G401 (cell line): ENCODE measurements around the gene HSPBP1. TPM values are rescaled to one million over a fixed set of nuclear protein-coding genes. Genes with fewer than 3 reads are reported as not detected.

Source experiments
- DNase-seq: peaks from one replicate; pipeline ENCODE4 v3.0.0-alpha.2; 2015; ENCODE audit warnings: low spot score
- in situ Hi-C: cut with HindIII; loops from 2 replicates; pipeline ENCODE4 v1.10.0; 2016; ENCODE audit warnings: low sequenced_read_pairs, mixed read lengths
- total RNA-seq: library from RNA; depleted of rRNA; stranded (reverse); fragments of >200 nt; shearing (Covaris generic); gene quantifications from 2 replicates; pipeline ENCODE4 v1.2.3, GENCODE V29; 2014

Gene HSPBP1
- total RNA-seq, 1 experiment from 2014 or later: 89.1 TPM

DNA sequence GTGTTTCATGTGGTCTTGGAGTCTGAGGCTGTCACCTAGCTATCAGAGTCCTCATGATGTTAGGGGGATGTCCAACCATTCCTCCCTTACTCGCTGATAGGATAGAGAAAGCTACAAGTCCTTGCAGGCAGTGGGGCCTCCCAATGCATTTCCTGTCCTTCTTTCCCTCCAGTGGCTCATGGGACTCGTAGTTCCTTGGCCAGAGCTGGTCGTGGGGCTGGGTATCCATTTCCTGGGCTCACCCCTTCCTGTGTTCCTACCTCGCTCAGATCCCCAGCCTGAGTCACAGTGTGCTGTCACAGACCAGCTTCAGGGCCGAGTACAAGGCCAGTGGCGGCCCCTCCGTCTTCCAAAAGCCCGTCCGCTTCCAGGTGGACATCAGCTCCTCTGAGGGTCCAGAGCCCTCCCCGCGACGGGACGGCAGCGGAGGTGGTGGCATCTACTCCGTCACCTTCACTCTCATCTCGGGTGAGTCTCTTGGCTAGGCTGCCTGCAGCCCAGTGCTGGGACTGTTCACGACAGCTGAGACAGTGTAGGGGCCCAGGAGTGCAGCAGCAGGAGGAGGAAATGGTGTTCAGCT lies 26.2 kb upstream of the HSPBP1 start:
- in situ Hi-C loops: no loop called here
- no peak for DNase-seq

DNA sequence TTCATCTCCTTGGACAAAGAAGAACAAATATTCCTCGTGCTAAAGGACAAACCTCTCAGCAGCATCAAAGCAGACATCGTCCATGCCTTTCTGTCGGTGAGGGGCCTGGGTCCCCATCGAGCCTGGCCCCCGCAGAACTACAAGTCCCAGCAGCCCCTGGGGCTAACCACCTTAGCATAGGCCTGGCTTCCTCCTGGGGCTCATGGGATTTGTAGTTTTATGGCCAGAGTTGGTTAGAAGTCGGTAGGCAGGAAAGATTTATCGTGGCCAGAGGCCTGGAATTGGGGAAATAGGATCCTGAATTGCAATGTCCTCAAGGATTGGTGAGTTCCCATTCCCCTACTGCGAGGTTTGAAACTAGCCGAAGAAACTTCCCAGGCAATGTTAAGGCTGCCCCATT lies 25.6 kb upstream of the HSPBP1 start:
- in situ Hi-C loops: no loop called here
- peak; percentile 75 for DNase-seq

- in situ Hi-C loops: no loop called here
- DNase-seq: no peak
Measured at GRCh38 chr19:55304980-55305379, 25.1 kb upstream of the HSPBP1 start.

GRCh38 chr19:55304279-55304978 lies 24.5 kb upstream of the HSPBP1 start:
- peak; percentile 70 for DNase-seq
- in situ Hi-C loops: no loop called here

GRCh38 chr19:55303477-55303876 lies 23.6 kb upstream of the HSPBP1 start:
- DNase-seq: no peak
- in situ Hi-C loops: no loop called here

DNA sequence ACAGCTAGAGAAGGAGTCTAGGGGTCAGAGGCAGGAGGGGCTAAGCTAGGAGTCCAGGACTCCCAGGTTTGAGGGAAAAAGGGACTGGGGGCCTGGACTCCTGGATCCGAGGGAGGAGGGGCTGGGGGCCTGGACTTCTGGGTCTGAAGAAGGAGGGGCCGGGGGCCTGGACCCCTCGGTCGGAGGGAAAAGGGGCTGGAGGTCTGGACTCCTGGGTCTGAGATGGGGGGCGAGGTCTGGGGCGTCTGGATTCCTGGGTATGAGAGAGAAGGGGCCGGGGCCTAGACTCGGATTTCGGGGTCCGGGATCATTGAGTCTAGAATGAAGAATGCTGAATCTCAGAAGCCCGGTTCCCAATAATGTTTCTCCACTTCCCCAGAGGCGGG lies 22.4 kb upstream of the HSPBP1 start:
- no peak for DNase-seq
- in situ Hi-C loops: no loop called here

DNA sequence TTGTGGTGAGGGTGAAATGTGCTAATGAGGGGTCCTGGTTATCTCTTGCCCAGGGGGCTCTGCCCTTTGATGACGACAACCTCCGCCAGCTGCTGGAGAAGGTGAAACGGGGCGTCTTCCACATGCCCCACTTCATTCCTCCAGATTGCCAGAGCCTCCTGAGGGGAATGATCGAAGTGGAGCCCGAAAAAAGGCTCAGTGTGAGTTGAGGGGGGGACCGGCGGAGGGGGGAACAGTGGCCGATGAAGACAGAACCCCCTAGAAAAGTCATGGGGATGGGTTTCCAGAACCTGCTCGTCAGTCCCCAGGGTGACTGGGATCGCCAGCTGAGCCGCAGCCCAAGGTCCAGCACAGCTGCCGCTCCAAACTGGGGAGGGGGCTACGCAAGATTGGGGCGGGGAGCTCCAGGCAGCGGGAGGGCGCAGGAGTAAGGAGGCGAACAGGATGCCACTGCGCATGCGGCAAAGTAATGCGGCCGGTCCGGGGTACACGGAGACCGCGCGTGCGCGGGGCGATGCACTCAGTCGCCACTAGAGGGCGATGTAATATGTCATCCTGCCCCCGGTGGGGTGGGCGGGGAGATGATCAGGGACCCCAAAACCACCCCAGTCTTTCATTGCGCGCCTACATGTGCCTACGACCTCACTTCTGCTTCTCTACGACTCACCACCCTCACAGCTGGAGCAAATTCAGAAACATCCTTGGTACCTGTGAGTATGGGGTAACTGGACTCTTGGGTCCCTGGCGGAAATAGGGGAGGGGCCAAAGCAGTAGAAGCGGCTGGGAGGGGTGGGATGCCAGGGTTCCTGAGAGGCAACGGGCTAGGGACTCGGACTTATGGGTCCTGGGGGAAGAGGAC lies 21.8 kb upstream of the HSPBP1 start:
- in situ Hi-C loops: no loop called here
- peak; percentile 76 for DNase-seq

DNA sequence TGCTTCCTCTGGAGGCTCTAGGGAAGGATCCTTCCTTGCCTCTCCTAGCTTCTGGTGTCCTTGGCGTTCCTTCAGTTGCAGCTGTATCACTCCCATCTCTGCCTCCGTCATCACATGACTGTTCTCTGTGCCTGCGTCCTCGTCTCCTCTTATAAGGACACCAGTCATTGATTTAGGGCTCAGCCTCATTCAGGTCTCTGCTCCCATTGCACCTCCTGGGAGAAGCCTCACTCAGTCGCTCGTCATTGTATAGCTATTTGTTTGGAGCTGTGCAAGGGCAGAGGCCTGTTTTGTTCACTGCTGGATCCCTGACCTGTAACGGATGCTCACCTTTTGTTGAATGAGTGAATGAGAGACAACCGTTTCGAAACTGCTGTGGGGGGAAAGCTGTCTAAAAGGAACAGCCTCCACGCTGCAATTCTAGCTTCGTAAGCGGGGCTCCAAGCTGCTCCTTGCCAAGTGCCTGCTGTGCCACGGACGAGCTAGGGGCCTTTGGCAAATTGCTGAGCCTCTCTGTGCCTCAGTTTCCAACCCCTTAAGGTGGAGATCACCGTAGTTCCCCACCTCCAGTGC lies 21.1 kb upstream of the HSPBP1 start:
- DNase-seq: no peak
- in situ Hi-C loops: no loop called here

DNA sequence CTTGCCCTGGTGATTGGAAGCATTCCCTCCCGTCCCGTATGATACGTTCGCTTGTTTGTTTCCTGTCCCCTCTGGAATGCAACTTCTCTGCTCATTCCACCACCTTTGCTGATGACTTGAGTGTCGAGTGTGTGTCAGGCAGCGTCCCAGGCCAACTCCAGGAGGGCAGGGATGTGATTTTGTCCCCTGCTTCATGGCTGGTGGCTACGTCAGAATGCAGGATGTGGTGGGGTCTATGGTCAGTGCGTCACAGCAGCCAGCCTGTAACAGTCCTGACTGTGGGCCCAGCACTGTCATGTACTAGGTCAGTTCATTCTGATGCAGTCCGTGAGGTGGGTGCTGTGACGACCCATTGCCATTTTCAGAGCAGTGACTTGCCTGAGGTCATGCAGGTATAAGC lies 20.1 kb upstream of the HSPBP1 start:
- no peak for DNase-seq
- in situ Hi-C loops: loop anchor here (10.0 kb wide), 1 partner anchor 115 kb away; no protein-coding TSS in a partner anchor

DNA sequence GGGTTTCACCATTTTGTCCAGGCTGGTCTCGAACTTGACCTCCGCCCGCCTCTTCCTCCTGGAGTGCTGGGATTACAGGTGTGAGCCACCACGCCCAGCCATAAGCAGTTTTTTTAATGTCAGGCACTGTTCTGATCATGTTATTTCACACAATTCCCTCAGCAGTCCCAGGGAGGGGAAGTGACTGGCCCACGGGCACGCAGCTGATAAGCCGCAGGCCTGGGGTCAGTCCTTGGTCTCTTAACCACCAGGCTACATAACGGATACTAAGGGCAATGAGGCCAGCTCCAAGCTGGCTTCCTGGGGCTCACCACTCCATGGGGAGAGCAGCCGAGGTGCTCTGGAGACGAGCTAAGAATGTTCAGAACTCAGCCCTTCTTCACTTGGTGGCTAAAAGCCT lies 17.4 kb upstream of the HSPBP1 start:
- no peak for DNase-seq
- in situ Hi-C loops: loop anchor here (10.0 kb wide), 1 partner anchor 118 kb away; no protein-coding TSS in a partner anchor

- in situ Hi-C loops: no loop called here
- DNase-seq: peak; percentile 69
Measured at GRCh38 chr19:55289117-55289796, 9.3 kb upstream of the HSPBP1 start.

DNA sequence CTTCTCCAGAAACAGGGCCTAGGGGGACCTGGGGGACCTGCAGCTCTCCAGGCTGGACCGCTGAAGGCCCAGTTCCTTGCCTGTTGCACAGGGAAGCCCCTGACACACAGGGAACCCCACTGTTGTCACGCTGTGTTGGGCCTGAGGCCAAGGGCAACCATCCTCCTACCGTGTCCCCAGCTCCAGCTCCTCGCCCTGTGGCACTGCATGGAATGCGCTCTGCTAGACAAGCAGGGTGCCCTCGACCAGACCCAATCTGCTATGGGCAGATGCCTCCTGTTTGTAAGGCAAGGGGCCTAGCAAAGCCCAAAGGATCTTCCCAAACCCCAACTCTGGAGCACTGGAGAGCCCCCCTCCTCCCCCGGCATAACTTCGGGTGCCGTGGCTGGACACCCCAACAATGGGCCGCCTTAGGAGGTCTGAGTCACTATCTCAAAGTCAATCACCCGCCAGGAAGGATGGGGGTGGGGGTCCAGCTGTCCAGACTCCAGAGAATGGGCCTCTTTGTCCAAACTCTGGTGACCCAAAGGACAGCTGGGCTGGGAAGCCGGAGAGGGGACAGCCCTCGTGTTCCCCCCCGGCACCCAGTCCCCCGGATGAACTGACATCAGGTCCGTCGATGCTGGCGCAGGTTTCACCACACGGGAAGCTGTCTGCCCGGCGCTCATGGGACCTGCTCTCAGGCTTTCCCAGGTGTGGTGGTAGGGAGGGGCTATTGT lies 7.6 kb upstream of the HSPBP1 start:
- DNase-seq: peak; percentile 12
- in situ Hi-C loops: no loop called here

GRCh38 chr19:55285229-55285890 lies 5.5 kb upstream of the HSPBP1 start:
- peak; percentile 34 for DNase-seq
- in situ Hi-C loops: no loop called here

DNA sequence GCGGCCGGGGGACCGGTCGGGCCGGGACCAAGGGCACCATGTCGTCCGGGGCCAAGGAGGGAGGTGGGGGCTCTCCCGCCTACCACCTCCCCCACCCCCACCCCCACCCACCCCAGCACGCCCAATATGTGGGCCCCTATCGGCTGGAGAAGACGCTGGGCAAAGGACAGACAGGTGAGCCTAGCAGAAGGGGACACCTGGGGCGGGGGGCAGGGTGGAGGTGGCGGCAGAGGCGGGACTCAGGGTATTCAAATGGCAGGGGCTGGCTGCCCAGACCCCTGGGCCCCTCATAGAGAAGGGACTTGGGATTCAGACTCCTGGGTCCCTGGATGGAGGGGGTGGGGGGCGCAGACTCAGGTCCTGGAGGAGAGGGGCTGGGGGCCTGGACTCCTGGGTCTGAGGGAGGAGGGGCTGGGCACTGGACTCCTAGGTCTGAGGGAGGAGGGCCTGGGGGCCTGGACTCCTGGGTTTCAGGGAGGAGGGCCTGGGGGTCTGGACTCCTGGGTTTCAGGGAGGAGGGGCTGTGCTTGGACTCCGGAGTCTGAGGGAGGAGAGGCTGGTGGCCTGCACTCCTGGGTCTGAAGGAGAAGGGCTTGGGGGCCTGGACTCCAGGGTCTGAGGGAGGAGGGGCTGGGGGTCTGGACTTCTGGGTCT lies 4.6 kb upstream of the HSPBP1 start:
- DNase-seq: no peak
- in situ Hi-C loops: no loop called here

DNA sequence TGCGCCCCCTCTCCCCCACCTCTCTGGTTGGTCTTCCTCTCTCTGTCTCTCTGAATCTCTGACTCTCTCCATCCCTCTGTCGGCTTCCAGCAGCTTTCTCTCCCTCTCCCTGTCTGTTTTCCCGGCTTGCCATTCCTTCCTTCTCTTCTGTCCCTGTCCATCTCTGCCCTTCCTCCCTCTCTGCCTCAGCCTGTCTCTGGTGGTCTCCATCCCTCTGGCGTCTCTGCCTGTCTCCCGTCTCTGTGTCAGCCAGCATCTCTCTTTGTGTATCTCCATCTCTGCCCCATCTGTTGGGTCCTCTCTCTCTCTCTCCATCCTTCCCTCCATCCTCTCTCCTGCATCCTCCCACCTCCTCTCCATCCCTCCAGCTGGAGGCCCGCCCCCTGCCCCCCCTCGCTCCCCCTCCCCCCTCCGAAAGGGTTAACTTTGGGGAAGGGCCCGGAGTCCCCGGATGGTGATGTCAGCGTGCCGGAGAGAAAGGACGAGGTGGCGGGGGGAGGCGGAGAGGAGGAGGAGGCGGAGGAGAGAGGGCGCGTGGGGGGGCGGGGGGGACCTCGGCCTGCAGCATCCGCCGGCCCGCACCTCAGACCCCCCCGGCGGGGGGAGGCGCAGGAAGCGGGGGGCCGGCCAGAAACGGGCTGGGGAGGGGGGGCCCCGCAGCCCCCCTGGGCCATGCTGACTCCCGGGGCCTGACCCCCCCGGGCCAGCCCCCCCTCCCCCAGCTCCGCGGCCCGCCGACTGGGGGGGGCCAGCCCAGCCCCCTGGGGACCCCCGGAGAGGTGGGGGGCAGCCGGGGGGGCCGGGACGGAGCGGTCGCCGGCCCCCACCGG lies 3.9 kb upstream of the HSPBP1 start, which contains the start of gene BRSK1:
Gene BRSK1, plus strand, starts transcription at position 450 of the 830 bp plus-strand sequence. CDS start 446 bp downstream, outside the sequence.
- in situ Hi-C loops: no loop called here
- peak; percentile 85 for DNase-seq

DNA sequence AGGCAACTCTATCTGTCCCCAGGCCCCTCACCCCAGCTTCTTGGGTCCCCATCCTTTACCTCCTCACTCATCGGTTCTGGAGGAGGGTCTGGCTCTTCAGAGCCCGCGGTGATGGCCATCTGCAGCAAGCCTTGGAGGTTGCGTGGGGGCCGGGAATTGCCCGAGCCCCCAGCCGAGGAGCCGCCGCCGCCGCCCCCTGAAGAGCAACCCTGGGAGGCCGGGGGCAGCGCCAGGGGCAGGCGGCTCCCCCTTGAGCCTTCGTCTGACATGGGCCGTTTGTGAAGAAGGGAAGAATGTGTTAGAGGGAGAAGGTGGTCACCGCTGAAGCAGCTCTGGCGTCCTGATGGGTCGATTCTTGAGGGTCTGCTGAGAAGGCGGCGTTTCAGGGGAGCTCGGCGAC lies 570 bp downstream of the HSPBP1 start:
- DNase-seq: no peak
- in situ Hi-C loops: no loop called here
